PFSK-1 (cell line): ENCODE data around the gene CASTOR1.

ENCODE experiments used
- FOXP2 ChIP-seq: optimal IDR thresholded peaks from 2 replicates; pipeline ENCODE3; 2011; ENCODE audit warnings: borderline replicate concordance, control low read depth, inconsistent platforms; ENCODE audit not compliant: insufficient read depth; ENCODE audit errors: extremely low read length, extremely low read depth
- POLR2AphosphoS5 ChIP-seq: IDR thresholded peaks from 2 replicates; pipeline ENCODE4 v1.6.1; 2012; ENCODE audit warnings: low read depth, mild to moderate bottlenecking, control low read depth, low read length, moderate library complexity
- SIN3A ChIP-seq: IDR thresholded peaks from 2 replicates; pipeline ENCODE4 v1.6.1; 2012; ENCODE audit warnings: mild to moderate bottlenecking, low read length, moderate library complexity, borderline replicate concordance; ENCODE audit not compliant: insufficient read depth
- TAF1 ChIP-seq: IDR thresholded peaks from 2 replicates; pipeline ENCODE4 v1.6.1; 2012; ENCODE audit warnings: low read length, control low read depth, borderline replicate concordance; ENCODE audit not compliant: insufficient read depth
- TF ChIP-seq, protein P1 (sequence below), 2 experiments: IDR thresholded peaks; 2 replicates each; pipeline versions ENCODE4 v1.6.1 to v1.8.0; 2011 to 2012; ENCODE audit warnings: low read depth in 2 of 2, low read length in 2 of 2, control low read depth in 1 of 2, inconsistent platforms in 1 of 2, mild to moderate bottlenecking in 1 of 2, moderate library complexity in 1 of 2; ENCODE audit not compliant: insufficient read depth in 1 of 2

CASTOR1 gene

DNA sequence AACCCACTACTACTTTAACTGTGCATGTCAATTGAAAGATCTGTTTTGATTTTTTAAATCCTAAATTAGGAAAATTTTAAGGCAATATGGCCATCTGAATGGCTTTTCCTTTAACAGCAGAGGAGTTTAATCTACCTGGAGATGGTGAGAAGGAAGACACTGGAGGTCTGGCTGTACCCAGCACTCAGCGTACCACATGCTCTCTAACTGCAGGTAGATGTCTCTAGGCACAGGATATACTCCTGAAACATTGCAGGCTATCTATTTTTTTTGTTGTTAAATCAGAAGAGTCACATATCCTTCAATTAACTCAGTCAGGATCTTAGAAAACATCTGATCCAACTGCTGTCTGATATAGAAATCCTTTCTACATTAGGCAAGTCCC is 17.3 kb upstream of the CASTOR1 start:
- TF ChIP-seq TAF1 (no peak), SIN3A (no peak), POLR2AphosphoS5 (no peak), FOXP2 (no peak)
- TF ChIP-seq, protein P1, sequence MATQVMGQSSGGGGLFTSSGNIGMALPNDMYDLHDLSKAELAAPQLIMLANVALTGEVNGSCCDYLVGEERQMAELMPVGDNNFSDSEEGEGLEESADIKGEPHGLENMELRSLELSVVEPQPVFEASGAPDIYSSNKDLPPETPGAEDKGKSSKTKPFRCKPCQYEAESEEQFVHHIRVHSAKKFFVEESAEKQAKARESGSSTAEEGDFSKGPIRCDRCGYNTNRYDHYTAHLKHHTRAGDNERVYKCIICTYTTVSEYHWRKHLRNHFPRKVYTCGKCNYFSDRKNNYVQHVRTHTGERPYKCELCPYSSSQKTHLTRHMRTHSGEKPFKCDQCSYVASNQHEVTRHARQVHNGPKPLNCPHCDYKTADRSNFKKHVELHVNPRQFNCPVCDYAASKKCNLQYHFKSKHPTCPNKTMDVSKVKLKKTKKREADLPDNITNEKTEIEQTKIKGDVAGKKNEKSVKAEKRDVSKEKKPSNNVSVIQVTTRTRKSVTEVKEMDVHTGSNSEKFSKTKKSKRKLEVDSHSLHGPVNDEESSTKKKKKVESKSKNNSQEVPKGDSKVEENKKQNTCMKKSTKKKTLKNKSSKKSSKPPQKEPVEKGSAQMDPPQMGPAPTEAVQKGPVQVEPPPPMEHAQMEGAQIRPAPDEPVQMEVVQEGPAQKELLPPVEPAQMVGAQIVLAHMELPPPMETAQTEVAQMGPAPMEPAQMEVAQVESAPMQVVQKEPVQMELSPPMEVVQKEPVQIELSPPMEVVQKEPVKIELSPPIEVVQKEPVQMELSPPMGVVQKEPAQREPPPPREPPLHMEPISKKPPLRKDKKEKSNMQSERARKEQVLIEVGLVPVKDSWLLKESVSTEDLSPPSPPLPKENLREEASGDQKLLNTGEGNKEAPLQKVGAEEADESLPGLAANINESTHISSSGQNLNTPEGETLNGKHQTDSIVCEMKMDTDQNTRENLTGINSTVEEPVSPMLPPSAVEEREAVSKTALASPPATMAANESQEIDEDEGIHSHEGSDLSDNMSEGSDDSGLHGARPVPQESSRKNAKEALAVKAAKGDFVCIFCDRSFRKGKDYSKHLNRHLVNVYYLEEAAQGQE (IDR thresholded peaks at IDR 0.05; ENCODE audit: insufficient read depth in 1 of 2, low read depth in 2 of 2, low read length in 2 of 2): no peak

GRCh38 chr22:30305906-30306626 is 16.8 kb upstream of the CASTOR1 start:
- no peak for TF ChIP-seq FOXP2

DNA sequence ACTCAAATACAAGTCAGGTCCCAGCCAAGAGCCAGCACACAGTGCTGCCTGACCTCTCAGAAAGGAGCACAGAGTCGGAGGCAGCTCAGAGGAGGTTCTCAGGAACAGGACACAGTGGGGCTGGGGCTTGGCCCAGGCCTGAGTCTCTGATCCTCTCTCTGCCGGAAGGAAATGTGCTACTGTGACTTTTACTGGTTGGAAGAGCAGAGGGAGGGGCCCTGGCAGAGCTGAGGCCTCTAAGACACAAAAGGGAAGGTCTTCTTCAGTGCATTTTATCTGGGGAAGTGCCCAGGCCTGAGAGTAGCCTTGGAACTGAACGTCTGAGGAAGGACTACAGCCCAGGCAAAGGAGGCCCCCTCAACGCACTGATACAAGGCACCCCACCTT is 16.2 kb upstream of the CASTOR1 start:
- TF ChIP-seq POLR2AphosphoS5 (peak; percentile 59; the same call in 1 of the 2 replicates), SIN3A (no peak), FOXP2 (no peak), TAF1 (0 out of 2 replicates have a peak, but pooled peaks have one; percentile 29)
- TF ChIP-seq, protein P1 (IDR thresholded peaks at IDR 0.05; ENCODE audit: insufficient read depth in 1 of 2, low read depth in 2 of 2, low read length in 2 of 2): no peak

DNA sequence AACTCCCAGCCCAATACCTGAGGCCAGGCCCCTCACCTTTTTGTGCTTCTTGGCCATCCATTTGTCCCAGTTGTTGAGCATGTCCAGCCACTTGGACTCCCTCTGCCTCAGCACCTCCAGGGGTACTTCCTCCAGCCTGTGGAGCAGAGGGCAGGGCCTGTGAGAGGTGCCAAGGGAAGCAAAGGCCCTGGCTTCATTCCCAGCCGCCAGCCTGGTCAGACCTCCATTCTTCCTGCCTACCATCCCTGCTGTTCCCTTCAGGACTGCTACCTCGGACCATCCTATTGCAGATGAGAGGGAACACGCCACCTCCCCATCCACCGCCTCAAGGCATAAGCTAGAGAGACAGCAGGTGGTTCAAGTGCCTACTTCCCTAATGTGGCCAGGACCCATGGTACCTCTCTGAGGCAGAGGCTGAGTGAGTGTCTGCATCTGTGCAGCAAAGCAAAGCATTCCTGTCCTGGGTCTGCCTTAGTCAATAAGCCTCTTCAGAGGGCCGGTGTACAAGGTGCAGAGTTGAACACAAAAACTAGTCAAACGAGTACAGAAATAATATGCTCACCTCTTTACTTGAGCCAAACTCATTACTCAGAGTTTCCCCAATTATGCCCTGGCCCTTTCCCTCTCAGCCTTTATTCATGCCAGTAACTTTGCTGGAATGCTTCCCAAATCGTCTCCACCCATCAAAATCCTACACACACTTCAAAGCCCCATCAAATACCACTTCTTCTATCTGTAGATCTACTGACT is 15.4 kb upstream of the CASTOR1 start:
- TF ChIP-seq, protein P1 (IDR thresholded peaks at IDR 0.05; ENCODE audit: insufficient read depth in 1 of 2, low read depth in 2 of 2, low read length in 2 of 2): no peak
- no peak for TF ChIP-seq TAF1
- TF ChIP-seq SIN3A: no peak
- TF ChIP-seq FOXP2: no peak
- no peak for TF ChIP-seq POLR2AphosphoS5

DNA sequence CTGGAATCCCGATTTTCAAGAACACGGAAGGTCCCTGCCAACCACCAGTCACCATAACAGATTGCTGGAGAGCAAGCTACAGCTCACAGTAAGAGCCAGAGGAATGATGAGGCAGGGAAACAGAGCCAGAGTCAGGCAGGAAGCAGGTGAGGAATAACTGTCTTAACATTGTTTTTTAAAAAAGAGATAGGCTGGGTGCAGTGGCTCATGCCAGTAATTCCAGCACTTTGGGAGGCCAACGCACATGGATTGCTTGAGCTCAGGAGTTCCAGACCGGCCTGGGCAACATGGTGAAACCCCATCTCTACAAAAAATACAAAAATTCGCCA is 13.5 kb upstream of the CASTOR1 start:
- TF ChIP-seq POLR2AphosphoS5 (no peak), FOXP2 (no peak), TAF1 (no peak), SIN3A (no peak)
- TF ChIP-seq, protein P1 (IDR thresholded peaks at IDR 0.05; ENCODE audit: insufficient read depth in 1 of 2, low read depth in 2 of 2, low read length in 2 of 2): no peak
